ENCODE results near the gene MOV10.

The MOV10 gene, protein sequence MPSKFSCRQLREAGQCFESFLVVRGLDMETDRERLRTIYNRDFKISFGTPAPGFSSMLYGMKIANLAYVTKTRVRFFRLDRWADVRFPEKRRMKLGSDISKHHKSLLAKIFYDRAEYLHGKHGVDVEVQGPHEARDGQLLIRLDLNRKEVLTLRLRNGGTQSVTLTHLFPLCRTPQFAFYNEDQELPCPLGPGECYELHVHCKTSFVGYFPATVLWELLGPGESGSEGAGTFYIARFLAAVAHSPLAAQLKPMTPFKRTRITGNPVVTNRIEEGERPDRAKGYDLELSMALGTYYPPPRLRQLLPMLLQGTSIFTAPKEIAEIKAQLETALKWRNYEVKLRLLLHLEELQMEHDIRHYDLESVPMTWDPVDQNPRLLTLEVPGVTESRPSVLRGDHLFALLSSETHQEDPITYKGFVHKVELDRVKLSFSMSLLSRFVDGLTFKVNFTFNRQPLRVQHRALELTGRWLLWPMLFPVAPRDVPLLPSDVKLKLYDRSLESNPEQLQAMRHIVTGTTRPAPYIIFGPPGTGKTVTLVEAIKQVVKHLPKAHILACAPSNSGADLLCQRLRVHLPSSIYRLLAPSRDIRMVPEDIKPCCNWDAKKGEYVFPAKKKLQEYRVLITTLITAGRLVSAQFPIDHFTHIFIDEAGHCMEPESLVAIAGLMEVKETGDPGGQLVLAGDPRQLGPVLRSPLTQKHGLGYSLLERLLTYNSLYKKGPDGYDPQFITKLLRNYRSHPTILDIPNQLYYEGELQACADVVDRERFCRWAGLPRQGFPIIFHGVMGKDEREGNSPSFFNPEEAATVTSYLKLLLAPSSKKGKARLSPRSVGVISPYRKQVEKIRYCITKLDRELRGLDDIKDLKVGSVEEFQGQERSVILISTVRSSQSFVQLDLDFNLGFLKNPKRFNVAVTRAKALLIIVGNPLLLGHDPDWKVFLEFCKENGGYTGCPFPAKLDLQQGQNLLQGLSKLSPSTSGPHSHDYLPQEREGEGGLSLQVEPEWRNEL

GRCh38 chr1:112674440-112674985, at the start of gene MOV10:
TSS of gene MOV10 (plus strand) at chr1:112674659. CDS start at chr1:112674913, 254 bp downstream.
- DNase-seq (ENCODE audit: low spot score) = peak; percentile 79
- in situ Hi-C loops (cut with MboI; ENCODE audit: low sequenced_read_pairs, unreplicated experiment) = no loop called here
- TF ChIP-seq CTCF (IDR thresholded peaks at IDR 0.05; ENCODE audit: borderline replicate concordance, control extremely low read depth, extremely low read depth, insufficient read depth, missing control alignments) = no peak

DNA sequence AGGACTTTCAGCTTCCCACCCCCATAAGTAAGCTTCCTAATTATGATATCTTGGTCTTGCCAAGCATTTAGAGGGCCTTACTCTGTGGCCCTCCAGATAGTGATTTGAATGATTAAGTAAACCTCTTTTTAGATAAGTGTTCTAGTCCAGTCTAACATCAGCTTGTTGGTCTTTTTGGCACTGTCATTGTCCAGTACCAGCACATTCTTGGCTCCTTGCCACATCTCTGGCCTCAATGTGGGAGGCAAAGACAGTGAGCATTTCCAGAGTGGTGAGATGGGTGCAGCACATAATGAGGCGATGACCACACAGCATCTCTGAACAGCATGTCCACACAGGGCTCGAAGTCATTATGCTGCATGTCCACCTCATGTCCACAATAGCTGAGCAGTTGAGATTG, 48.8 kb upstream of the MOV10 start:
- DNase-seq (ENCODE audit: low spot score) = no peak
- TF ChIP-seq CTCF (IDR thresholded peaks at IDR 0.05; ENCODE audit: borderline replicate concordance, control extremely low read depth, extremely low read depth, insufficient read depth, missing control alignments) = no peak
- in situ Hi-C loops (cut with MboI; ENCODE audit: low sequenced_read_pairs, unreplicated experiment) = no loop called here

GRCh38 chr1:112626193-112626592, 48.3 kb upstream of the MOV10 start:
- no peak for TF ChIP-seq CTCF (IDR thresholded peaks at IDR 0.05; ENCODE audit: borderline replicate concordance, control extremely low read depth, extremely low read depth, insufficient read depth, missing control alignments)
- in situ Hi-C loops (cut with MboI; ENCODE audit: low sequenced_read_pairs, unreplicated experiment) = no loop called here
- no peak for DNase-seq (ENCODE audit: low spot score)

GRCh38 chr1:112626887-112627286, 47.6 kb upstream of the MOV10 start:
- in situ Hi-C loops (cut with MboI; ENCODE audit: low sequenced_read_pairs, unreplicated experiment) = no loop called here
- TF ChIP-seq CTCF (IDR thresholded peaks at IDR 0.05; ENCODE audit: borderline replicate concordance, control extremely low read depth, extremely low read depth, insufficient read depth, missing control alignments) = no peak
- no peak for DNase-seq (ENCODE audit: low spot score)

- TF ChIP-seq CTCF (IDR thresholded peaks at IDR 0.05; ENCODE audit: borderline replicate concordance, control extremely low read depth, extremely low read depth, insufficient read depth, missing control alignments) = no peak
- DNase-seq (ENCODE audit: low spot score) = no peak
- in situ Hi-C loops (cut with MboI; ENCODE audit: low sequenced_read_pairs, unreplicated experiment) = no loop called here
Measured at GRCh38 chr1:112628516-112628915, 45.9 kb upstream of the MOV10 start.

GRCh38 chr1:112629256-112629655, 45.2 kb upstream of the MOV10 start:
- no peak for TF ChIP-seq CTCF (IDR thresholded peaks at IDR 0.05; ENCODE audit: borderline replicate concordance, control extremely low read depth, extremely low read depth, insufficient read depth, missing control alignments)
- in situ Hi-C loops (cut with MboI; ENCODE audit: low sequenced_read_pairs, unreplicated experiment) = no loop called here
- DNase-seq (ENCODE audit: low spot score) = no peak
